ENCODE data around the gene KIRREL1.

Gene KIRREL1

GRCh38 chr1:157955857-157956256, 37.6 kb upstream of the KIRREL1 start:
- no peak for TF ChIP-seq ZFX (IDR thresholded peaks at IDR 0.05)
- TF ChIP-seq, protein P1, sequence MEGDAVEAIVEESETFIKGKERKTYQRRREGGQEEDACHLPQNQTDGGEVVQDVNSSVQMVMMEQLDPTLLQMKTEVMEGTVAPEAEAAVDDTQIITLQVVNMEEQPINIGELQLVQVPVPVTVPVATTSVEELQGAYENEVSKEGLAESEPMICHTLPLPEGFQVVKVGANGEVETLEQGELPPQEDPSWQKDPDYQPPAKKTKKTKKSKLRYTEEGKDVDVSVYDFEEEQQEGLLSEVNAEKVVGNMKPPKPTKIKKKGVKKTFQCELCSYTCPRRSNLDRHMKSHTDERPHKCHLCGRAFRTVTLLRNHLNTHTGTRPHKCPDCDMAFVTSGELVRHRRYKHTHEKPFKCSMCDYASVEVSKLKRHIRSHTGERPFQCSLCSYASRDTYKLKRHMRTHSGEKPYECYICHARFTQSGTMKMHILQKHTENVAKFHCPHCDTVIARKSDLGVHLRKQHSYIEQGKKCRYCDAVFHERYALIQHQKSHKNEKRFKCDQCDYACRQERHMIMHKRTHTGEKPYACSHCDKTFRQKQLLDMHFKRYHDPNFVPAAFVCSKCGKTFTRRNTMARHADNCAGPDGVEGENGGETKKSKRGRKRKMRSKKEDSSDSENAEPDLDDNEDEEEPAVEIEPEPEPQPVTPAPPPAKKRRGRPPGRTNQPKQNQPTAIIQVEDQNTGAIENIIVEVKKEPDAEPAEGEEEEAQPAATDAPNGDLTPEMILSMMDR (conservative IDR thresholded peaks at IDR 0.05) = no peak
- no peak overlapping the region for H3K27ac ChIP-seq

DNA sequence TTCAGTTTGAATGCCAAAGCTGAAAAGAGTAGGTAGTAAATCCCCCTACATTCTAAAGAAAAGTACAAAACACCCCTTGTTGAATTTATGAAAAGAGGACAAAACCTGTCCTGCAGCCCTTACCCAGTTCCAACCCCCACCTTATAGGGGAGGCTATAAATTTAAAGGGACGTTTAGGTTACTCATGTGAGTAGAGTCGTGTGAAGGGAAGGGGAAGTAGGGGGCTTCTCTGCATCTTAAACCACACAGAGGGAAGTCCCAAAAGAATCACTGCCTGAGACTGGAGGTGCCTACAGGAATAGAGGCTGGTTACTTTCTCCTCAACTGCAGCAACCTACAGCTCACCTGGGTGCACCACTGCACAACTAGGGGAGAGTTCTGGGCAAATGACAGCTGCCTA, 36.7 kb upstream of the KIRREL1 start:
- no peak for TF ChIP-seq ZFX (IDR thresholded peaks at IDR 0.05)
- no peak overlapping the region for H3K27ac ChIP-seq

DNA sequence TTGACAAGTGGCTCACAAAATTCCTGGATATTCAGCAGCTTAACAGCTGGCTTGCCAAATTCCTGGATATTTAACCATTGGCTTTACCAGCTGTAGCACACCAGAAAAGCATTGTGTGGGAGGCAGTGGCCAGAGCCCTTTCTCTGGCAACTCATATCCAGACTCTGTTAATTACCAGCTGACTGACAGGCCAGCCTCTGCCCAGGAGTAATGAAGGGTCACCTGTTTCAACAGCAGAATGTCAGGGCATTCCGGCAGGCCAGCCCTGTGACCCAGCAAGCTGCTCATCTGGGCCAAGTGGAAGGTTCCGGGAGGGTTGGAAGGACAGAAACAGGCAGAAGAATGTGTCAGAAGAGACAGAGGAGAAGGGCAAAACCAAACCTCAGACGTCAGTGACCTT, 35.2 kb upstream of the KIRREL1 start:
- TF ChIP-seq, protein P1 (conservative IDR thresholded peaks at IDR 0.05) = no peak
- TF ChIP-seq ZFX (IDR thresholded peaks at IDR 0.05) = no peak

DNA sequence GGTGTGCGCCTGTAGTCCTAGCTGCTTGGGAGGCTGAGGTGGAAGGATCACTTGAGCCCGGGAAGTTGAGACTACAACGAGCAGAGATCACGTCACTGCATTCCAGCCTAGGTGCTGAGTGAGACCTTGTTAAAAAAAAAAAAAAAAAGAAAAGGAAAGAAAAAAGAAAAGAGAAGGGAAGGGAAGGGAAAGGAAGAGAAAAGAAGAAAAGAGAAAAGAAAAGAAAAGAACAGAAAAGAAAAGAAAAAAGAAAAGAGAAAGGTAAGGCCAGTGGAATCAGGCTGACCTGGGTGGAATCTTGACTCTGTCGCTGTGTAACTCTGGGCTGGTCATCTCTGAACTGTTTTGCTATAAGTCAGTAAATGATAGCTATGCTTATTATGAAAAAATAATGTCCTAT, 33.7 kb upstream of the KIRREL1 start:
- no peak overlapping the region for H3K27ac ChIP-seq
- no peak for TF ChIP-seq ZFX (IDR thresholded peaks at IDR 0.05)
- TF ChIP-seq, protein P1 (conservative IDR thresholded peaks at IDR 0.05) = no peak

More for the DNA sequence above, 35.2 kb upstream of the KIRREL1 start:
- no peak overlapping the region for H3K27ac ChIP-seq

DNA sequence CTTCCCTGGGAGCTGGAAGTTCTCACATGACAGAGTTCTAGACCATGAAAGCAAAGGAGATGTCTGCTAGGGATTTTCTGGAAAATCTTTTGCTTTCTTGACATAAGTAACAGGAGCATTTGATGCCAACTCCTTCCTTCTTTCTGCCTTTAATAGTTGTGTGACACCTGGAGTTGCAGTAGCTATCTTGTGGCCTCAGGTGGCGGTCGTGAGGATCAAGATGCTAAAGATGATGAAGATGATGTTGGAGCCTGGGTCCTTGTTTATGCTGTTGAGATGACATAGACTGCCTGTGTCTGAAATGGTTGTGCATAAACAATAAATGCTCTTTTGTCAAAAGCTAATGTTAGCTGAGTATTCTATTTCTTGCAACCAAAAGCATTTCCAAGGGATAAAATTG, 32.7 kb upstream of the KIRREL1 start:
- TF ChIP-seq, protein P1 (conservative IDR thresholded peaks at IDR 0.05) = peak; percentile 26
- TF ChIP-seq ZFX (IDR thresholded peaks at IDR 0.05) = no peak

DNA sequence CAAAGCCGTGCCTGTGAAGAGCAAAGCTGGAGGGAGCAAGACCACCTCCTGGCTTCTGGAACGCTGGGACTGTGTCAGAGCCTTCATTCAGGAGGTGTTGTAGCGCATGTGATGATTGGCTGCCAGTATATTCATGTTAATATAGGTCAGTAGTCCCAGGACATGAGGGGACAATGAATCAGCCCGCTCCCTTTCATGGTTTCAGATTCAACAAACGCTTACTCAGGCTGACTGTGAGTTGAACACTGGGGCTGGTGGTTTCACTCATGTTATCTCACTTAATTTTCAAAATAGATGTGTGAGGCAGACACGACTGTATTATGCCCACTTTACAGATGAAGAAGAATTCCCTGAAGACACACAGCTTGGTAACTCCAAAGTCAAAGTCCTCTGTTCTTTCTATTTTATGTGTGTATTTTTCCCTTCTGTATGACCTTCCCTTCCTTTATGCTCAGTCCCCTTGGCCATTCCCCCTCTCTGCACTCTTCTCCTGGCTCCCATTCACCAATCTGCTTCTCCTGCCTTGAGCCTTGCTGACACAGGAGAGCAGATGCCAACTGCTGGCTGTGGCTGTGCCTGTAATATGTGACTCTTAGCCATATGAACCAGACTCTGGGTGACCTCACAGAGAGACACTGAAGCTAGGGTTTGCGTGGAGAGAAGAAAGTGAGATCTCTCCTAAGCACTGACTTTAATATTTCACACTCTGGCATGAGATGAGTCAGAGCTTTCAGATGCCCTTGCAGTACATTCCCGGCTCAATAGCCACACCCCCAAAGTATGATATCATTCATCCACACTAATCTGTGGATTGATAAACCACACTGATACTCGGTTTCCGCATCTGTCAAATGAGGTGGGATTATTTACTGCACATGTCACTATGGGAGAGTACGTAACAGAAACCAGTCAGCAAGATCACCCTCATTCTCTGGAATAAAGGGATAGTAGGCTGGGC, 31.4 kb upstream of the KIRREL1 start:
- TF ChIP-seq, protein P1 (conservative IDR thresholded peaks at IDR 0.05) = no peak
- TF ChIP-seq ZFX (IDR thresholded peaks at IDR 0.05) = no peak
- H3K27ac ChIP-seq = no peak overlapping the region

More for the DNA sequence above, 32.7 kb upstream of the KIRREL1 start:
- H3K27ac ChIP-seq = no peak overlapping the region

DNA sequence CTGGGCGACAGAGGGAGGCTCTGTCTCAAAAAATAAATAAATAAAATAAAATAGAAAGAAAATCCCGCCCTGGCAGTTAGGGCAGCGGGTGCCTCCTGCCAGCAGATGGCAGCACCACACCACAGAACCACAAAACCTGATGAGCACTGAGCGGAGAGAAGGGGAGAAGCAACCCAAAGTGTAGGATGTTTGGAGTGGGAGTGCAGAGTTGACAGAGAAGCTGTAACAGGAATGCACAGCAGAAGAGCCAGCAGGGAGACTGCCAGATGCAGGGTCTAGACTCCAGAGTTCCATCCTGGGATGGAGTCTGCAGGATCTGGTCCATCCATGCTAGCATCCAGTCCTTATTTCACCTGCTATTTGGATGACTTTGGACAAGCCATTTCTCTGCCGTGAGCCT, 29.7 kb upstream of the KIRREL1 start:
- no peak for TF ChIP-seq ZFX (IDR thresholded peaks at IDR 0.05)
- TF ChIP-seq, protein P1 (conservative IDR thresholded peaks at IDR 0.05) = peak; percentile 94
- no peak overlapping the region for H3K27ac ChIP-seq

Measured in C4-2B (cell line).